Panc1 (cell line): ENCODE data around the gene CCDC38.

Experiments
- POLR2AphosphoS5 ChIP-seq: IDR thresholded peaks from 2 replicates; pipeline ENCODE4 v1.6.1; 2012; ENCODE audit warnings: mild to moderate bottlenecking, low read depth, low read length, moderate library complexity
- REST ChIP-seq, 2 experiments: IDR thresholded peaks; 2 replicates each; pipeline ENCODE4 v1.6.1; 2011 to 2012; ENCODE audit warnings: low read depth in 2 of 2, control low read depth in 1 of 2, low read length in 1 of 2, mild to moderate bottlenecking in 1 of 2, moderate library complexity in 1 of 2; ENCODE audit not compliant: insufficient read depth in 1 of 2
- SIN3A ChIP-seq: IDR thresholded peaks from 2 replicates; pipeline ENCODE4 v1.6.1; 2012; ENCODE audit warnings: low read depth, mild to moderate bottlenecking, low read length, moderate library complexity, borderline replicate concordance; ENCODE audit not compliant: insufficient read depth
- TCF7L2 ChIP-seq: IDR thresholded peaks from 2 replicates; pipeline ENCODE4 v1.6.1; 2011; ENCODE audit warnings: mild to moderate bottlenecking, low read depth, low read length, inconsistent platforms
- TF ChIP-seq, protein P1 (sequence below): fragments of 450-650 bp; IDR thresholded peaks from 2 replicates; pipeline ENCODE4 v1.5.1; 2017; ENCODE audit warnings: mild to moderate bottlenecking

DNA sequence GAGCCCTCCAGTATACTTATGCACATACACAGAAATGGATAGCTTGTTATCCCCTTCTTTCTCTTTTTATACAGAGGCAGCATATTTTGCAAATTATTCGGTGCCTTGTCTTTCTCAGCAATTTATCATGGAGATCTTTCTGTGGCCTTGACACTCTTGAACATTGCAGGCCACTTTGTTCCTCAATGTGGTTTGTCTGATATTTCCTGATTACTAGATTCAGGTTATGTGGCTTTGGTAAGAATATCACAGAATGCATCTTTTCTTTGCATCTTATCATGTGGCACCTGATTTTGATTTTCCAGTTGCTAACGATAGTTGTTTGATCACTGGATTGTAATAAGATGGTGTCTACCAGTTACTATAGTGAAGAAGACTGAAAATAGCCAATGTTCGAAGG, 90.8 kb downstream of the CCDC38 start:
- TF ChIP-seq, protein P1, sequence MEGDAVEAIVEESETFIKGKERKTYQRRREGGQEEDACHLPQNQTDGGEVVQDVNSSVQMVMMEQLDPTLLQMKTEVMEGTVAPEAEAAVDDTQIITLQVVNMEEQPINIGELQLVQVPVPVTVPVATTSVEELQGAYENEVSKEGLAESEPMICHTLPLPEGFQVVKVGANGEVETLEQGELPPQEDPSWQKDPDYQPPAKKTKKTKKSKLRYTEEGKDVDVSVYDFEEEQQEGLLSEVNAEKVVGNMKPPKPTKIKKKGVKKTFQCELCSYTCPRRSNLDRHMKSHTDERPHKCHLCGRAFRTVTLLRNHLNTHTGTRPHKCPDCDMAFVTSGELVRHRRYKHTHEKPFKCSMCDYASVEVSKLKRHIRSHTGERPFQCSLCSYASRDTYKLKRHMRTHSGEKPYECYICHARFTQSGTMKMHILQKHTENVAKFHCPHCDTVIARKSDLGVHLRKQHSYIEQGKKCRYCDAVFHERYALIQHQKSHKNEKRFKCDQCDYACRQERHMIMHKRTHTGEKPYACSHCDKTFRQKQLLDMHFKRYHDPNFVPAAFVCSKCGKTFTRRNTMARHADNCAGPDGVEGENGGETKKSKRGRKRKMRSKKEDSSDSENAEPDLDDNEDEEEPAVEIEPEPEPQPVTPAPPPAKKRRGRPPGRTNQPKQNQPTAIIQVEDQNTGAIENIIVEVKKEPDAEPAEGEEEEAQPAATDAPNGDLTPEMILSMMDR: no peak
- TF ChIP-seq POLR2AphosphoS5: no peak
- no peak for TF ChIP-seq REST (IDR thresholded peaks at IDR 0.05; ENCODE audit: insufficient read depth in 1 of 2, low read depth in 2 of 2, low read length in 1 of 2)
- no peak for TF ChIP-seq SIN3A
- no peak for TF ChIP-seq TCF7L2
